HG03097 (cell line): Measurements from ENCODE around the gene AKR7A3.
A peak's percentile ranks its signal among the peaks of the same experiment; 100 is the strongest.
"Not testable (repeated sequence)": the region's sequence is repeated elsewhere in the genome, so short reads cannot be mapped to it uniquely, and the experiment has no call there.

Experiments
- ATAC-seq: cut with Tn5 transposase; IDR thresholded peaks from one replicate; pipeline ENCODE4 v1.9.1; 2021; ENCODE audit not compliant: unreplicated experiment, low FRiP score

The AKR7A3 gene

GRCh38 chr1:19321071-19321470 lies 32.5 kb upstream of the AKR7A3 start:
- ATAC-seq = no peak

- ATAC-seq = no peak
Measured at GRCh38 chr1:19319196-19319595, 30.6 kb upstream of the AKR7A3 start.

DNA sequence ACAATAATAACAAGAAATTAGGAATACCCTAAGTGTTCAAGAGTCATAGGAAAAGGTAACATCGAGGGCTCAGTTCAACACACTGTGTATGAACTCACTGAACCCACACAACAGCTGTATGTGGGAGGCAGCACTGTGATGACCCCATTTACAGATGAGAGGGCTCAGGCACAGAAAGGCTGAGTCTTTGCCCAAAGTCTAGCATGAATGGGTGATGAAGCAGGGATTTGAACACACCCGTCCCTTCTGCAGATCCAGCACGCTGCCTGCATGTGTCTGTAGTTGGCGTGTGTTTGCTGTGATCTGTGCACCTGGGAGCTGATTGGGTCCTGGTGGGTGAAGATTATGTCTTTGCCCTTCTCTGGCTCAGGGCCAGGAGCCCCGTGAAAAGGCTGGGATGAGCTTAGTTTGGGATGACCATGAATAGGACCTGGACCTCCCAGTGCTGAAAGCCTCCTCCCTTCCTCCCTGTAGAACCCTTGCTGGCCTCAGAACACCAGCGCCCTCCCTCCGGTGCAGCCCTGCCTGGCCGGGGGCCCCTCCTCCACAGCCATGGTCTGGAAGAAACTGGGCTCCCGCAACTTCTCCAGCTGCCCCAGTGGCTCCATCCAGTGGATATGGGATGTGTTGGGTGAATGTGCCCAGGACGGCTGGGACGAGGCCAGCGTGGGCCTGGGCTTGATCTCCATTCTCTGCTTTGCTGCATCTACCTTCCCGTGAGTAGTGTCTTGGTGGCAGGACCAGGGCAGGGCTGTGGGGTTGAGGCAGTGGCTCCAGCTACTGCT lies 28.7 kb upstream of the AKR7A3 start:
- no peak for ATAC-seq

DNA sequence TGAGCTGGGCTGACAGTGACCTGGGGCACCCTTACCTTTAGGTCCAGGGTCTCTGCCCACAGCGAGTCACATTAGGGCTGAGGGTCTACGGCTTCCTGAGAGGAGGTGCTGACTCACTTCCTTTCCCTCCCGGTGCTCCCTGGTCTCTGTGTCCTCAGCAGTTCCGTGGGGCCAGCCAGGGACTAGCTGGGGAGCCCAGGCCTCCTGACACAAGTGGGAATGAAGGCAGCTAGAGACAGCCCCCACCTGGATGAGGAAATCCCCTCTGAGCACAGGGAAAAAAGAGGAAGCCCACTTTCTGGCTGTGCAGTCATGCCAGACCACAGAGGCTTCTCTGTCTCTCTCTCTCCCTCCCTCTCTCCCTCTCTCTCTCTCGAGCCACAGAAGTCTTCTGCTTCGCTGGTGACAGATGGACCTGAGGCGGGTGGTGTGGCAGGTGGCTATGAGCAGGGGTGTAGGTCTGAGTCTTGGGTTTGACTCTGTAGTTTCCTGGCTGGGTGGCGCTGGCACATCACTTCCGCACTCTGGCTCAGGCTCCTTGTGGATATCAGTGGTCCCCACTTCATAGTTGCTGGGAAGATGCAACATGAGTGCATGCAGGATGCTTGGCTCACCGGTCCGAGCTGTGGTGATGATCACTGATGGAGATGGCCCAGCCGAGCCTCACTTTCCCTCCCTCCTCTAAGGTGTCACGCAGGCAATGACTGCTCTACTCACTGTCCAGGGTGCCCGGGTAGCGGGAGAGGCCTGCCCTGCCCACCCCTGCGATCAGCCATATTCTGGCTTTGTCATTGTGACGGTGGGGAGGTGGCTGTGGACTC lies 27.0 kb upstream of the AKR7A3 start:
- ATAC-seq = no peak

DNA sequence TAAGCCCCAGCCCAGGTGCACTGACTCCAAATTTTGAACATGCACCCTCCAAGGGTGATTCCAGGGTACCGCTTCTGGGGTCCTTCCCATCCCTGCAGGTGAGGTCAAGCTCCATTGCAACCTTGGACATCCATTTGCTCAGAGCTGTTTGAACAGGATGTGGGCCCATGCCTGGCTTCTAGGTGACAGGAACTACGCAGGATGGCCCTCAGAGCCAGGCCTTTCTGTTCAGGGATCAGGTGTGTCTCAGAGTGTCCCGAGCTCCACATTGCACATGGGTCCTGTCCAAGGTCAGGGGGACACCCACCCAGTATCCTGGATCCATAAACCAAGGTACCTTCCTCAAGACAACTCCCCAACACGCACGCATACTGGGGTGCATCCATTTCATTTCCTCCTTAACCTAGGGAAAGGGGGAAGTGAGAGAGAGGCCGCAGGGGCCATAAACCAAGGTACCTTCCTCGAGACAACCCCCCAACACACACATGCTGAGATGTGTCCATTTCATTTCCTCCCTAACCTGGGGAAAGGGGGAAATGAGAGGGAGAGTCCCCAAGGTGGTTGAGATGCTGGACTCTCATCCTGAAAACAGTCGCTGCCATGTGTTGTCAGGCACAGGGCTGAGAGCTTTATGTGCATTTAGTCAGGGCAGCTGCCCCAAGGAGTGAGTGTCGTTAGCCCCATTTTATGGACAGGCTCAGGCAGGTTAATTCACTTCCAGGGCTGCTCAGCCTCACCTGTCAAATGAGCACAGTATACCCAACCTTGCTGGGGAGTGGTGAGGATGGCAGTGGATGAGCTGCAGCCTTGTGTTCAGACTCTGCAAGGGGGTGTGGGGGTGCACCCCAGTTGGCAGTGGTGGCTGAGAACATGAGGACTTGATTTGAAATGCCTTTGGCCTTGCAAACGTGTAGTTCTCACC lies 25.7 kb upstream of the AKR7A3 start:
- no peak for ATAC-seq

GRCh38 chr1:19313636-19313959 lies 25.0 kb upstream of the AKR7A3 start:
- ATAC-seq = no peak

DNA sequence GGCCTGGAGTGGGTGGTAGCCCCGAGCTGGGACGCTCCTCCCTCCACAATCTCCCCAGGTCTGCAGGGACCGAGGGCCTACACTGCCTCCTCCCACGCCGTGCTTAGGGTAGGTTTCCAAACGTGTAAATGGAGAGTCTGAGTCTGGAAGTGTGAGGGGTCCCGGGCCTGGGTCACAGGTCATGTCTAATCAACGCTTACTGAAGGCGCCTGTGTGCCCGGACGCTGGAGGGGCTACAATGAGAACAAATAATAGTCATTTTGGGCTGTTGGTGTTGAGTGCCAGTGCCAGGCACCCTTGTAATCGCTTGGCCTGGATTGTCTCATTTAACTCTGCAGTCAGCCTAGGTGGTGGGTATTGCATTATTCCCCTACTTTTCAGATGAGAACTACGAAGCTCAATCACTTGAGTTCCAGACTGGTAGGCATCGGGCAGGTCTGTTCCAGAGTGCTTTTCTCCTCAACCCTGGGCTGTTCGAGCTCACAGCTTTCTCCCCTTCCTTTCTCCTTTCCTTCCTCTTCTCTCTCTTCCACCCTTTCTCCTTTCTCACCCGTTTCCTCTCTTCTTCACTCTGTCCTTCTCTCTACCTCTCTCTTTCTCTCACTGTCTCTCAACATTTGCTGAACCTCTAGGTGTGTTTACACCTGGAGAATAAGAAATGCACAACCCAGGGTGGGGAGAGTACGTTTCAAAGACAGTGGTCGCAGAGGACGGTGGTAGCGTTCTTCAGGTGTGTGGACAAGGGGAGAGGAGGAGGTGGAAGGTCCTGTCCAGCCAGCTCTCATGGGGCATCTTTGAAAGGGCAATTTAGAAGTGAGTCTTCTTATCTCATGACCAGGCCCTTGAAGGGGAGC lies 24.4 kb upstream of the AKR7A3 start:
- ATAC-seq = no peak

DNA sequence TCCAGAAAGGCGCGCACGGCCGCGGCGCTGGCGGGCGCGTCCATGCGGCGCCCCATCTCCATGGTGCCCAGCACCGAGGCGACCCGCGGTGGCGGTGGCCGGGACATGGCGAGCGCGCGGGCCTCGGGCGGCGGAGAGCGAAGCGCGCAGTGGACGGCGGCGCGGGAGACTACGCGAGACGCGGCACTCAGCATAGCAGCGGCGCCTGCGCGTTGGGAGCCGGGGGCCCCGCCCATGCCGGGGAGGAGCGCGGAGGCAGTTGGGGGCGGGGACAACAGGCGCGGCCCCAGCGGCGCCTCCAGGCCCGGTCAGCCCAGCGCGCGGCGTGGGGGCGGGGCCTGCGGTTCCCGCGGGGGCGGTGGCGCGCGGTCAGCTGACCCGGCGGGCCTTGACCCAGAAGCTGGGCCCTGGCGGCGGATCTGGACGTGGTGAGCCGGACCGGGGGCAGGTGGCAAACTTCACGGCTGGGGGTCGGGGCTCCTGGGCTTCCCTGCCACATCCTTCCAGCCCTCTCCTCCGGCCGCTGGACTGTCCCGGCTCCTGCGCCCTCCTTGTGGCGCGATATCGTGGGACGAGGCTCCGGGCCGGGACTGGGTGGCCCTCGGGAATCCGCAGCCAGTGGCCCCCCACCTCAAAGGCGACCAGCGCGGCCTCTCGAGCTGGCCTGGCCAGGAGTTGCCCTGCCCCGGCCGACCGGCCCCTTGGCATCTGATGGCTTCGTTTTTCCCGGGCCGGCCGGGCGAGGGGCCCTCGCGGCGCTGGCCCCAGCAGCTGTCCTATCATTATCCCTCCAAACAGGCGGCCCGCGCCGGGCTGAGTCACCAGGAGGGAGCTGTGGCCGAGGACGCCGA lies 23.6 kb upstream of the AKR7A3 start, which contains the start of the genes AKR7A2 and SLC66A1:
Gene AKR7A2, minus strand, starts transcription at position 214 of the 851 bp plus-strand sequence. Its CDS starts 20 bp downstream, at position 194.
Gene SLC66A1, plus strand, starts transcription at position 396 of the 851 bp plus-strand sequence. CDS start 5,352 bp downstream, outside the sequence.
- peak; percentile 75 for ATAC-seq

GRCh38 chr1:19311503-19311930 lies 22.9 kb upstream of the AKR7A3 start:
- peak; percentile 6 for ATAC-seq

DNA sequence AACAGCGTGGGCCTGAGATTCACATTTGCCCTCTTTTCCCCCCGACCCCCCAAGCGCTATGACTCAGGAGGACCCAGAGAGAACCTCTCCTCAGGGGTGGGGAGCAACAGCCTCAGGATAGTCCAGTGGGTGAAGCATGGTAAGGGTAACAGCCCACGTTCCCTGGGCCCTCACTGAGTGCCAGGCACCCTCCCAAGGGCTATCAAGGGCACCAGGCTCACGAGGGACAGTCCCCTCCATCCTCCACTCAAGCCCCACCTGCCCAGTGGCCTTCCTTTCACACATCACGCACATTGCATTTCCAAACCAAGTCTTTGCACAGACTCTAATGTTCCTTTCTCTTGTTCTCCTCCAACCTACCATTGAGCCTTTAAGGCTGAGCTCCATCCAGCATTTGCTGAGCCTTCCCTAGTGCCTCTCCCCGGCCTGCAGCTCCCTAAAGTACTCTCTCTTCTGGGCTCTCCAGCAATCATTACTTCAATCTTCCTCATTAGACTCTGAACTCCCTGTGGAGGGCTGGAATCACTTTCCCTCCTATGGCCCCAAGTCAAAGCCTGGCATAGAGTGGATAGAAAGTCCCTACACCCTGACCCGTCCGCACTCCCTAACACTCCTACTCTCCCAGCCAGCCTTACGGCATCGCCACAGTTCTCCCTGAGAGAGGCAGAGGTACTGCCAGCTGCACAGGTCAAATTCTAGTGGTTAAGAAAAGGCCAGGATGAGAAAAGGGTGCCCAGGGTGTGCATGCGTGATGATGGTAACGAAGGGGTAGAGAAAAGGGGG lies 22.3 kb upstream of the AKR7A3 start:
- ATAC-seq = no peak

- no peak for ATAC-seq
Measured at GRCh38 chr1:19310061-19310460, 21.5 kb upstream of the AKR7A3 start.

DNA sequence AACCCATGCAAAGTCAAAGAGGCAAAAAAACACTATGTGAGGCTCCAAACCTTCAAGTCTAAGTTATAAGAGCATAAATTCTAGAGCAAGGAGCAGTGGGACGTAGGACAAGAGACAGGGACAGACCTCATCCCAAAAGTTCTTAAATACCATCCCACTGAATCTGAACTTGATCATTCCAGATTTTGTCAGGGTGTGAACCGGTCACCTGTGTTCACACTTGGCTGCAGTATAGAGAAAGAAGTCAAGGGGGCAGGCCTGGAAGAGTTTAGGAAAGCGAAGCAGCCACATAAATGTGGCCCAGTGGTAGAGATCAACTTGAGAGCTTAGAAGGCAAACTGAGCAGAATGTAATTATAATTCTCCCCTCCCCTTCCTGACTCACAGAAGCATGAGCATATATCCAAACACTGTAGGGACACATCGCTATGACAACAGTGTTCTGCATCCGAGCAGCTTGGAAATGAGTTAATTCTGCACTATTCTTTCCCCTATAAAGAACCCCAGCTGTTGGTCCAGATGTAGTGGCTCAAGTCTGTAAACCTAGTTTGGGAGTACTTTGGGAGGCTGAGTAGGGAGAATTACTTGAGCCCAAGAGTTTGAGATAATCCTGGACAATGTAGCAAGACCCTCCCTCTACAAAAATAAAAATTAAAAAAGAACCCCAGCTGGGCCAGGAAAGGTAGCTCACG lies 20.7 kb upstream of the AKR7A3 start:
- ATAC-seq = no peak

GRCh38 chr1:19308509-19308907 lies 19.9 kb upstream of the AKR7A3 start:
- ATAC-seq = no peak

- ATAC-seq = no peak
Measured at GRCh38 chr1:19307794-19308508, 19.4 kb upstream of the AKR7A3 start.

GRCh38 chr1:19306941-19307340 lies 18.4 kb upstream of the AKR7A3 start:
- no peak for ATAC-seq

DNA sequence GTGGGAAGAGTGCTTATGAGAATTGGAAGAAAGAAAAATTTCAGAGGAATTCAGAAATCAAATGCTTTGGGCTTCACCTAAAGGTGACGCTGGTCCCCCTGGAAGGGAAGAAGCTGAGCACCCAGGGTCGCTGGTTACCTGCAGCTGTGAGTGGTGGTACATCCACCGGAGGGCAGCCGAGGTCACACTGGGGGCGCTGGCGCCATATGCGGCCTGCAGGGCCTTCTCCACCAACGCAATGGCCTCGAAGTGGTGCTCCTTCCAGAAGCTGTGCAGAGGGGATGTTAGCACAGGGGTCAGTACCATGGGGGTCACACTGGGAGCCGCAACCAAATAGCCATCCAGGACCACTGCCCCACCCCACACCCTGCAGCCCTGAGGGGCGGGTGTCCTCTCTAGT lies 17.3 kb upstream of the AKR7A3 start:
- ATAC-seq = no peak

GRCh38 chr1:19304081-19304480 lies 15.5 kb upstream of the AKR7A3 start:
- not testable (repeated sequence) for ATAC-seq
